H9 (cell line): ENCODE results near the gene ZSWIM6. TPM values are rescaled to one million over a fixed set of nuclear protein-coding genes. Genes with fewer than 3 reads are reported as not detected.

ENCODE experiments used
- DNase-seq: peaks from one replicate; pipeline ENCODE4 v3.0.0-alpha.2; 2017
- H2AFZ ChIP-seq: one replicate; pipeline ENCODE4 v1.6.1; 2013; ENCODE audit warnings: mild to moderate bottlenecking, low read length, control low read depth, moderate library complexity
- H2AK5ac ChIP-seq: 2 replicates; pipeline ENCODE4 v1.6.1; 2013; ENCODE audit warnings: low read length, control low read depth, mixed read lengths; ENCODE audit not compliant: insufficient read length
- H2BK120ac ChIP-seq: one replicate; pipeline ENCODE4 v1.6.1; 2013; ENCODE audit warnings: low read depth, mild to moderate bottlenecking, low read length, control low read depth, inconsistent platforms; ENCODE audit not compliant: poor library complexity, severe bottlenecking
- H2BK12ac ChIP-seq: 2 replicates; pipeline ENCODE4 v1.6.1; 2013; ENCODE audit warnings: low read length, control low read depth, mixed read lengths, low read depth; ENCODE audit not compliant: insufficient read length
- H2BK15ac ChIP-seq: 2 replicates; pipeline ENCODE4 v1.6.1; 2013; ENCODE audit warnings: low read depth, low read length, control low read depth
- H2BK20ac ChIP-seq: one replicate; pipeline ENCODE4 v1.6.1; 2013; ENCODE audit warnings: low read depth, mild to moderate bottlenecking, low read length, control low read depth, inconsistent platforms; ENCODE audit not compliant: poor library complexity, severe bottlenecking
- H2BK5ac ChIP-seq: 2 replicates; pipeline ENCODE4 v1.6.1; 2013; ENCODE audit warnings: low read length, control low read depth, mixed read lengths; ENCODE audit not compliant: insufficient read length
- H3K14ac ChIP-seq: 2 replicates; pipeline ENCODE4 v1.6.1; 2013; ENCODE audit warnings: low read length, control low read depth; ENCODE audit not compliant: insufficient read depth
- H3K18ac ChIP-seq: 2 replicates; pipeline ENCODE4 v1.6.1; 2013; ENCODE audit warnings: low read depth, mild to moderate bottlenecking, mixed read lengths, low read length, control low read depth; ENCODE audit not compliant: insufficient read length
- H3K23ac ChIP-seq: 2 replicates; pipeline ENCODE4 v1.6.1; 2013; ENCODE audit warnings: low read length, control low read depth, mixed read lengths, low read depth; ENCODE audit not compliant: insufficient read length
- H3K23me2 ChIP-seq: 2 replicates; pipeline ENCODE4 v1.6.1; 2013; ENCODE audit warnings: low read depth, mild to moderate bottlenecking, mixed read lengths, low read length, control low read depth; ENCODE audit not compliant: insufficient read length, poor library complexity, severe bottlenecking
- H3K27ac ChIP-seq: 2 replicates; pipeline ENCODE4 v1.5.1; 2013; ENCODE audit warnings: low read length, control low read depth, mixed read lengths, low read depth; ENCODE audit not compliant: insufficient read length
- H3K27me3 ChIP-seq: 2 replicates; pipeline ENCODE4 v1.6.1; 2013; ENCODE audit warnings: low read length, control low read depth, inconsistent platforms; ENCODE audit not compliant: insufficient read depth
- H3K4ac ChIP-seq: 2 replicates; pipeline ENCODE4 v1.6.1; 2013; ENCODE audit warnings: low read depth, mild to moderate bottlenecking, control low read depth, inconsistent platforms, low read length, moderate library complexity
- H3K4me1 ChIP-seq: 2 replicates; pipeline ENCODE4 v1.6.1; 2013; ENCODE audit warnings: low read length, control low read depth, inconsistent platforms; ENCODE audit not compliant: insufficient read depth
- H3K4me2 ChIP-seq: 2 replicates; pipeline ENCODE4 v1.6.1; 2013; ENCODE audit warnings: low read length, control low read depth, mixed read lengths; ENCODE audit not compliant: insufficient read length, insufficient read depth
- H3K56ac ChIP-seq: 2 replicates; pipeline ENCODE4 v1.6.1; 2013; ENCODE audit warnings: low read depth, mild to moderate bottlenecking, mixed read lengths, low read length, control low read depth; ENCODE audit not compliant: insufficient read length
- H3K79me1 ChIP-seq: 2 replicates; pipeline ENCODE4 v1.6.1; 2013; ENCODE audit warnings: low read depth, mild to moderate bottlenecking, moderate library complexity, low read length, control low read depth, inconsistent platforms; ENCODE audit not compliant: insufficient read depth, poor library complexity, severe bottlenecking
- H3K79me2 ChIP-seq: 2 replicates; pipeline ENCODE4 v1.6.1; 2013; ENCODE audit warnings: low read length, control low read depth, inconsistent platforms; ENCODE audit not compliant: insufficient read depth
- H3K9ac ChIP-seq: 2 replicates; pipeline ENCODE4 v1.6.1; 2013; ENCODE audit warnings: low read length, control low read depth, mixed read lengths; ENCODE audit not compliant: insufficient read length; ENCODE audit errors: extremely low read depth
- H3K9me3 ChIP-seq: one replicate; pipeline ENCODE4 v1.6.1; 2013; ENCODE audit warnings: low read depth, low read length, inconsistent platforms; ENCODE audit not compliant: control insufficient read depth
- H3T11ph ChIP-seq: one replicate; pipeline ENCODE4 v1.6.1; 2013; ENCODE audit warnings: mild to moderate bottlenecking, low read length, control low read depth, inconsistent platforms
- H4K20me1 ChIP-seq: one replicate; pipeline ENCODE4 v1.6.1; 2013; ENCODE audit not compliant: control insufficient read depth, insufficient read length, insufficient read depth
- H4K5ac ChIP-seq: 2 replicates; pipeline ENCODE4 v1.6.1; 2013; ENCODE audit warnings: low read depth, mild to moderate bottlenecking, mixed read lengths, low read length, control low read depth; ENCODE audit not compliant: insufficient read length
- H4K8ac ChIP-seq: replicated peaks from 2 replicates; pipeline ENCODE4 v1.6.1; 2013; ENCODE audit warnings: low read length, control low read depth, mixed read lengths, low read depth; ENCODE audit not compliant: insufficient read length
- H4K91ac ChIP-seq: 2 replicates; pipeline ENCODE4 v1.6.1; 2013; ENCODE audit warnings: low read depth, mild to moderate bottlenecking, moderate library complexity, mixed read lengths, low read length, control low read depth; ENCODE audit not compliant: insufficient read length
- H3K27ac Mint-ChIP-seq, 3 experiments: 2 replicates in 2 of 3; 3 replicates in 1 of 3; pipeline ENCODE4 v1.8.0; 2020 to 2021; ENCODE audit warnings: mixed read lengths in 3 of 3, mild to moderate bottlenecking in 1 of 3, moderate library complexity in 1 of 3
- H3K27me3 Mint-ChIP-seq: 2 replicates; pipeline ENCODE4 v1.8.0; 2021; ENCODE audit warnings: low read depth, mild to moderate bottlenecking, moderate library complexity, mixed read lengths
- H3K36me3 Mint-ChIP-seq, 3 experiments: 2 replicates in 2 of 3; 3 replicates in 1 of 3; pipeline ENCODE4 v1.8.0; 2020 to 2021; ENCODE audit warnings: low read depth in 3 of 3, mixed read lengths in 3 of 3; ENCODE audit not compliant: insufficient read depth in 1 of 3
- H3K4me1 Mint-ChIP-seq, 2 experiments: 2 replicates each; pipeline ENCODE4 v1.8.0; 2020; ENCODE audit warnings: mixed read lengths in 2 of 2
- H3K4me3 Mint-ChIP-seq, 2 experiments: 2 replicates in 1 of 2; 3 replicates in 1 of 2; pipeline ENCODE4 v1.8.0; 2020 to 2021; ENCODE audit warnings: mild to moderate bottlenecking in 2 of 2, mixed read lengths in 2 of 2, moderate library complexity in 1 of 2
- H3K9me3 Mint-ChIP-seq, 2 experiments: 2 replicates in 1 of 2; 3 replicates in 1 of 2; pipeline ENCODE4 v1.8.0; 2020; ENCODE audit warnings: mild to moderate bottlenecking in 2 of 2, mixed read lengths in 2 of 2, moderate library complexity in 1 of 2
- WGBS: extraction: QIAGEN DNeasy Blood & Tissue Kit; methylation state at CpG from one replicate; pipeline ENCODE4 v1.1.7; 2013; ENCODE audit warnings: missing lambda C conversion rate, low lambda C conversion rate, mixed read lengths; ENCODE audit not compliant: insufficient read length; ENCODE audit errors: extremely low coverage; 5-methylcytosine and 5-hydroxymethylcytosine counted together
- total RNA-seq: library from RNA; stranded (reverse); gene quantifications from 2 replicates; pipeline ENCODE4 v1.2.1, GENCODE V29; 2021
- TF ChIP-seq, protein P1 (sequence below): fragments of 200-600 bp; sonication (generic); conservative IDR thresholded peaks from 3 replicates; pipeline ENCODE4 v1.8.0; 2021; ENCODE audit warnings: antibody characterized with exemption, mild to moderate bottlenecking

ZSWIM6 gene
- total RNA-seq, 1 experiment from 2014 or later = 11.5 TPM

DNA sequence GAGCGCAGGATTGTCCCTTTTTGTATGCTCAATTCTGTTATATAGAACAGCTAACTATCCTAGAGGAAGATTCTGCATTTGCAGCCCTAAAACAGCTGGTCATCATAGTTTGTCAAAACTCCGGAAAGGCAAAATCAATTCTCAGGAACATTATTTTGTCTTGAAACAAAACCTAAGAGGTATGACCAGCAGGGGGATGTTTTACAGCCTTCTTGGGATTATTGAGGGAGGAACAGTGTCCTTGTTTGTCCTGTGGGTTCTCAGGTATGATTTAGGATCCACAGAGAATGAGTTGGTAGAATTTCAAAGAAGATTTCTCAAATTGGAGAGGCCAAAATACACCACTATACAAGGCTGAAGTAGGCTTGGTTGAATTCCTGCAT is 136.4 kb downstream of the ZSWIM6 start:
- Histone ChIP-seq H2BK12ac (no peak overlapping the region), H4K20me1 (no peaks in the 10 kb centered on the region), H3K27ac (no peak overlapping the region), H3K18ac (no peak overlapping the region), H3K79me2 (peaks cover 2% of the 10 kb centered on the region; the same call in 1 of the 2 replicates), H4K8ac (no peak overlapping the region), H3K4me2 (no peak overlapping the region), H3K4me1 (peaks cover 4% of the 10 kb centered on the region), H3K9ac (no peak overlapping the region), H4K5ac (no peak overlapping the region), H3K9me3 (peaks cover 5% of the 10 kb centered on the region), H3K56ac (no peak overlapping the region), H2AK5ac (no peak overlapping the region), H3K23me2 (no peaks in the 10 kb centered on the region), H3K4ac (no peak overlapping the region), H4K91ac (no peak overlapping the region), H2BK120ac (no peak overlapping the region), H3K14ac (no peak overlapping the region), H3K27me3 (no peaks in the 10 kb centered on the region), H2BK15ac (no peak overlapping the region), H2BK5ac (no peak overlapping the region), H3K79me1 (peaks cover 7% of the 10 kb centered on the region), H2BK20ac (no peak overlapping the region), H3T11ph (no peak overlapping the region), H3K23ac (no peak overlapping the region), H2AFZ (no peak overlapping the region)
- DNase-seq = no peak
- no peak overlapping the region for H3K27ac Mint-ChIP-seq
- no peak overlapping the region for H3K4me3 Mint-ChIP-seq
- TF ChIP-seq, protein P1, sequence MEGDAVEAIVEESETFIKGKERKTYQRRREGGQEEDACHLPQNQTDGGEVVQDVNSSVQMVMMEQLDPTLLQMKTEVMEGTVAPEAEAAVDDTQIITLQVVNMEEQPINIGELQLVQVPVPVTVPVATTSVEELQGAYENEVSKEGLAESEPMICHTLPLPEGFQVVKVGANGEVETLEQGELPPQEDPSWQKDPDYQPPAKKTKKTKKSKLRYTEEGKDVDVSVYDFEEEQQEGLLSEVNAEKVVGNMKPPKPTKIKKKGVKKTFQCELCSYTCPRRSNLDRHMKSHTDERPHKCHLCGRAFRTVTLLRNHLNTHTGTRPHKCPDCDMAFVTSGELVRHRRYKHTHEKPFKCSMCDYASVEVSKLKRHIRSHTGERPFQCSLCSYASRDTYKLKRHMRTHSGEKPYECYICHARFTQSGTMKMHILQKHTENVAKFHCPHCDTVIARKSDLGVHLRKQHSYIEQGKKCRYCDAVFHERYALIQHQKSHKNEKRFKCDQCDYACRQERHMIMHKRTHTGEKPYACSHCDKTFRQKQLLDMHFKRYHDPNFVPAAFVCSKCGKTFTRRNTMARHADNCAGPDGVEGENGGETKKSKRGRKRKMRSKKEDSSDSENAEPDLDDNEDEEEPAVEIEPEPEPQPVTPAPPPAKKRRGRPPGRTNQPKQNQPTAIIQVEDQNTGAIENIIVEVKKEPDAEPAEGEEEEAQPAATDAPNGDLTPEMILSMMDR = peak; percentile 38; the same call in 2 of the 3 replicates
- peaks cover 23% of the 10 kb centered on the region in 2 experiments for H3K4me1 Mint-ChIP-seq
- no peaks in the 10 kb centered on the region for H3K27me3 Mint-ChIP-seq
- WGBS = no CpG with 5 or more reads among the region's 2 CpGs
- H3K9me3 Mint-ChIP-seq = peaks cover 14 to 16% of the 10 kb centered on the region in 2 experiments; a peak in 4 of 5 replicates
- peaks cover 13 to 19% (median 17%) of the 10 kb centered on the region in 3 experiments; a peak in 6 of 7 replicates for H3K36me3 Mint-ChIP-seq
